IMR-90 (cell line): Measurements from ENCODE around the gene SPOCK3. TPM values are rescaled to one million over a fixed set of nuclear protein-coding genes. Genes with fewer than 3 reads are reported as not detected.
"Not testable (repeated sequence)": the region's sequence is repeated elsewhere in the genome, so short reads cannot be mapped to it uniquely, and the experiment has no call there.

Experiments used
- ATAC-seq: fragments of 200-7000 bp; cut with Tn5 transposase; 2 replicates; pipeline ENCODE4 v1.9.1; 2020; ENCODE audit warnings: low read depth, mild to moderate bottlenecking, moderate library complexity
- BruUV-seq: library from RNA; stranded (reverse); fragments of 400-500 nt; replicated peaks from 2 replicates; lab custom pipeline; 2021; lab: Mats Ljungman, UMichigan
- CTCF ChIA-PET: fragments of 300-600 bp; formaldehyde crosslinking; extraction: SDS; loops from one replicate; lab custom pipeline; 2021; ENCODE audit warnings: antibody characterized with exemption; lab: Yijun Ruan, JAX
- POLR2A ChIA-PET: fragments of 300-600 bp; sonication (Branson Sonifier 250); formaldehyde crosslinking; loops from one replicate; lab custom pipeline; 2022; ENCODE audit warnings: antibody characterized with exemption; ENCODE audit not compliant: unreplicated experiment; lab: Charles Lee
- DNase-seq: peaks from one replicate; pipeline ENCODE4 v3.0.0; 2013
- H2AFZ ChIP-seq: replicated peaks from 2 replicates; pipeline ENCODE3; 2013; ENCODE audit warnings: low read length, mild to moderate bottlenecking; ENCODE audit not compliant: poor library complexity
- H2AK5ac ChIP-seq: 2 replicates; pipeline ENCODE4 v1.6.1; 2013; ENCODE audit warnings: low read depth, low read length, inconsistent platforms
- H2AK9ac ChIP-seq: replicated peaks from 2 replicates; pipeline ENCODE3; 2013; ENCODE audit warnings: mild to moderate bottlenecking, low read depth, low read length, moderate library complexity; ENCODE audit not compliant: poor library complexity
- H2BK120ac ChIP-seq: 2 replicates; pipeline ENCODE4 v1.6.1; 2013; ENCODE audit warnings: low read depth, low read length, inconsistent platforms
- H2BK15ac ChIP-seq: 3 replicates; pipeline ENCODE4 v1.6.1; 2013; ENCODE audit warnings: low read depth, low read length, inconsistent platforms
- H2BK20ac ChIP-seq: 2 replicates; pipeline ENCODE4 v1.6.1; 2013; ENCODE audit warnings: low read depth, mild to moderate bottlenecking, inconsistent platforms, low read length, moderate library complexity
- H2BK5ac ChIP-seq: 2 replicates; pipeline ENCODE4 v1.6.1; 2013; ENCODE audit warnings: mild to moderate bottlenecking, low read depth, low read length, inconsistent platforms; ENCODE audit not compliant: poor library complexity, severe bottlenecking
- H3K14ac ChIP-seq: replicated peaks from 2 replicates; pipeline ENCODE4 v1.6.1; 2013; ENCODE audit warnings: low read depth, low read length, inconsistent platforms
- H3K18ac ChIP-seq: 2 replicates; pipeline ENCODE4 v1.6.1; 2013; ENCODE audit warnings: low read depth, low read length, control low read depth
- H3K23ac ChIP-seq: 2 replicates; pipeline ENCODE4 v1.6.1; 2013; ENCODE audit warnings: low read depth, low read length, inconsistent platforms
- H3K27ac ChIP-seq: 2 replicates; pipeline ENCODE4 v1.5.1; 2013; ENCODE audit warnings: mild to moderate bottlenecking, control low read depth, low read length; ENCODE audit not compliant: insufficient read depth
- H3K27me3 ChIP-seq: 2 replicates; pipeline ENCODE4 v1.6.1; 2013; ENCODE audit warnings: low read length; ENCODE audit not compliant: control insufficient read depth, insufficient read depth
- H3K36me3 ChIP-seq: 2 replicates; pipeline ENCODE4 v1.6.1; 2013; ENCODE audit warnings: low read length, mixed read lengths; ENCODE audit not compliant: control insufficient read depth, insufficient read depth
- H3K4ac ChIP-seq: 2 replicates; pipeline ENCODE4 v1.6.1; 2013; ENCODE audit warnings: low read depth, low read length, inconsistent platforms
- H3K4me1 ChIP-seq: 2 replicates; pipeline ENCODE4 v1.6.1; 2013; ENCODE audit warnings: low read length, mixed read lengths; ENCODE audit not compliant: control insufficient read depth, insufficient read depth
- H3K4me2 ChIP-seq: 2 replicates; pipeline ENCODE4 v1.6.1; 2013; ENCODE audit warnings: low read depth, mild to moderate bottlenecking, control low read depth, low read length, moderate library complexity
- H3K4me3 ChIP-seq: 2 replicates; pipeline ENCODE4 v1.5.1; 2013; ENCODE audit warnings: low read depth, mild to moderate bottlenecking, control low read depth, low read length, moderate library complexity; ENCODE audit not compliant: insufficient read depth
- H3K56ac ChIP-seq: 2 replicates; pipeline ENCODE4 v1.6.1; 2013; ENCODE audit warnings: low read length, inconsistent platforms; ENCODE audit not compliant: insufficient read depth; ENCODE audit errors: extremely low read depth
- H3K79me1 ChIP-seq, 2 experiments: 2 replicates each; pipeline ENCODE4 v1.6.1; 2013; ENCODE audit warnings: low read length in 2 of 2, inconsistent platforms in 1 of 2, low read depth in 1 of 2
- H3K9ac ChIP-seq: 2 replicates; pipeline ENCODE4 v1.6.1; 2013; ENCODE audit warnings: low read depth, low read length, control low read depth
- H3K9me1 ChIP-seq: 2 replicates; pipeline ENCODE4 v1.6.1; 2013; ENCODE audit warnings: low read length, inconsistent platforms; ENCODE audit not compliant: insufficient read depth
- H3K9me3 ChIP-seq: 2 replicates; pipeline ENCODE4 v1.6.1; 2013; ENCODE audit warnings: low read length; ENCODE audit not compliant: control insufficient read depth, insufficient read depth
- H4K20me1 ChIP-seq: 2 replicates; pipeline ENCODE4 v1.6.1; 2013; ENCODE audit warnings: low read length, inconsistent platforms; ENCODE audit not compliant: insufficient read depth
- H4K5ac ChIP-seq: 2 replicates; pipeline ENCODE4 v1.6.1; 2013; ENCODE audit warnings: mild to moderate bottlenecking, low read depth, low read length, control low read depth
- H4K8ac ChIP-seq, 2 experiments: 2 replicates each; pipeline ENCODE4 v1.6.1; 2013; ENCODE audit warnings: low read depth in 2 of 2, low read length in 2 of 2, control low read depth in 1 of 2, inconsistent platforms in 1 of 2
- H4K91ac ChIP-seq: 2 replicates; pipeline ENCODE4 v1.6.1; 2013; ENCODE audit warnings: low read depth, low read length, inconsistent platforms; ENCODE audit not compliant: insufficient read depth
- WGBS, 2 experiments: methylation state at CpG; one replicate each; pipeline versions ENCODE4 v1.1.5 to v1.1.7; 2013; ENCODE audit warnings: missing lambda C conversion rate in 2 of 2; ENCODE audit not compliant: insufficient read length in 1 of 2; ENCODE audit errors: extremely low coverage in 2 of 2; 5-methylcytosine and 5-hydroxymethylcytosine counted together
- dilution Hi-C: fragments of 300-500 bp; cut with HindIII; formaldehyde crosslinking; loops from one replicate; pipeline ENCODE4 v1.14.3; 2018; ENCODE audit warnings: low sequenced_read_pairs; ENCODE audit not compliant: unreplicated experiment
- in situ Hi-C: fragments of 300-500 bp; cut with MboI; formaldehyde crosslinking; loops from 3 replicates; pipeline ENCODE4 v1.14.3; 2019; ENCODE audit warnings: low sequenced_read_pairs, inconsistent platforms, mixed read lengths
- intact Hi-C: fragments of 100-400 bp; cut with micrococcal nuclease; formaldehyde crosslinking; loops from 2 replicates; pipeline ENCODE4 v1.10.0; 2022
- polyA plus RNA-seq, 3 experiments: library from polyadenylated mRNA; depleted of rRNA; stranded (reverse); fragments of >200 nt; gene quantifications; 2 replicates each; pipeline ENCODE4 v1.2.3, GENCODE V29; 2012; ENCODE audit warnings: low replicate concordance in 1 of 3
- total RNA-seq: library from RNA; depleted of rRNA; stranded (reverse); fragments of >200 nt; gene quantifications from 2 replicates; pipeline ENCODE4 v1.2.3, GENCODE V29; 2012

The SPOCK3 gene
- total and polyA plus RNA-seq, 2 of the 4 experiments (the other 2 are of a cell fraction): not detected

DNA sequence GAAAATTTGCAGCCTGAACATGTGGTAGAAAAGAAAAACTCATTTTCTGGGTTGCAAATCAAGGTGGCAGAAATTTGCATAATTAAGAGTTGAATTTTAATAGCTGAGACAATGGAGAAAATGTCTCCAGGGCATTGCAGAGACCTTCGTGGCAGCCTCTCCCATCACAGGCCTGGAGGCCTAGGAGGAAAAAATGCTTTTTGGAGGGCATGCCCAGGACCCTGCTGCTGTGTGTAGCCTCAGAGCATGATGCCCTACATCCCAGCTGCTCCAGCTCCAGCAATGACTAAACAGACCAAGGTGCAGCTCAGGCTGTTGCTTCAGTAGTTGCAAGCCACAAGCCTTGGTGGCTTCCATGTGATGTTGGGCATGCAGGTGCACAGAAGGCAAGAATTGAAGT lies 266.1 kb downstream of the SPOCK3 start:
- H3K9me1 ChIP-seq, BruUV-seq, H3K4me3 ChIP-seq, H3K9ac ChIP-seq, H2BK15ac ChIP-seq, H2AFZ ChIP-seq, H3K4ac ChIP-seq, H3K14ac ChIP-seq, H2BK120ac ChIP-seq, ATAC-seq, in situ Hi-C loops, H2AK5ac ChIP-seq, H2BK20ac ChIP-seq, H4K20me1 ChIP-seq, H4K8ac ChIP-seq, H2AK9ac ChIP-seq, H3K36me3 ChIP-seq, DNase-seq, H3K27me3 ChIP-seq, H3K9me3 ChIP-seq, H3K18ac ChIP-seq, H3K27ac ChIP-seq, H3K79me1 ChIP-seq, H3K23ac ChIP-seq, H4K91ac ChIP-seq, H4K5ac ChIP-seq, H3K4me2 ChIP-seq, H2BK5ac ChIP-seq, H3K4me1 ChIP-seq, CTCF ChIA-PET, dilution Hi-C loops, H3K56ac ChIP-seq, intact Hi-C loops, POLR2A ChIA-PET: not testable (repeated sequence)
- WGBS, 2 experiments: 0% methylated on average over 1 of the region's 1 CpG; no CpG with 5 or more reads in 1 of the 2 experiments
